ENCODE data around the gene RESP18. TPM values are rescaled to one million over a fixed set of nuclear protein-coding genes. Genes with fewer than 3 reads are reported as not detected.
A peak's percentile ranks its signal among the peaks of the same experiment; 100 is the strongest.

The RESP18 gene
- total RNA-seq, 1 experiment from 2014 or later, result not detected

DNA sequence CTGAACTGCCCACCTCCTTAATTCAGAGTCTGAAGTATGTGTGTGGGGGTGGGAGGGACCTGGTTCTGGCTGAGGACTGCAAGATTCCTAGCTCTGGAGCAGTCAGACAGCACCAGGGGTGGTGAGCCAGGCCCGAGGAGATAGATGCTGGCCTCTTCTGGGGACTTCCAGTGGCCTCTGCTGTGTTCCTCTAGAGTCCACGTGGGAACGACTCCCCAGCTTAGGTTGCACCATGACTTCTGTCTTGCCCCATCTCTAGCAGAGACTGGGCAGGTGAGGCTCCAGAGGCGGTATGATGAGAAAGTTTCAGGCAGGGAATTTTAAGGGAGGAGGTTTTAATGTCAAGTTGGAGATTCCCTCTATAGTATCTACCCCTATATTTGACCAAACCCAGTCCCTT lies 22.0 kb upstream of the RESP18 start:
- in situ Hi-C loops (cut with HindIII; ENCODE audit: low pct_unique_long_range_greater_than_20kb, low sequenced_read_pairs), result no loop called here
- no peak for TF ChIP-seq REST (IDR thresholded peaks at IDR 0.05; ENCODE audit: insufficient read depth in 1 of 2, low read depth in 2 of 2, low read length in 1 of 2)
- TF ChIP-seq TCF7L2 (IDR thresholded peaks at IDR 0.05; ENCODE audit: low read depth, low read length), result no peak
- TF ChIP-seq, protein P1, sequence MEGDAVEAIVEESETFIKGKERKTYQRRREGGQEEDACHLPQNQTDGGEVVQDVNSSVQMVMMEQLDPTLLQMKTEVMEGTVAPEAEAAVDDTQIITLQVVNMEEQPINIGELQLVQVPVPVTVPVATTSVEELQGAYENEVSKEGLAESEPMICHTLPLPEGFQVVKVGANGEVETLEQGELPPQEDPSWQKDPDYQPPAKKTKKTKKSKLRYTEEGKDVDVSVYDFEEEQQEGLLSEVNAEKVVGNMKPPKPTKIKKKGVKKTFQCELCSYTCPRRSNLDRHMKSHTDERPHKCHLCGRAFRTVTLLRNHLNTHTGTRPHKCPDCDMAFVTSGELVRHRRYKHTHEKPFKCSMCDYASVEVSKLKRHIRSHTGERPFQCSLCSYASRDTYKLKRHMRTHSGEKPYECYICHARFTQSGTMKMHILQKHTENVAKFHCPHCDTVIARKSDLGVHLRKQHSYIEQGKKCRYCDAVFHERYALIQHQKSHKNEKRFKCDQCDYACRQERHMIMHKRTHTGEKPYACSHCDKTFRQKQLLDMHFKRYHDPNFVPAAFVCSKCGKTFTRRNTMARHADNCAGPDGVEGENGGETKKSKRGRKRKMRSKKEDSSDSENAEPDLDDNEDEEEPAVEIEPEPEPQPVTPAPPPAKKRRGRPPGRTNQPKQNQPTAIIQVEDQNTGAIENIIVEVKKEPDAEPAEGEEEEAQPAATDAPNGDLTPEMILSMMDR (IDR thresholded peaks at IDR 0.05), result no peak
- no peak for TF ChIP-seq SIN3A (IDR thresholded peaks at IDR 0.05; ENCODE audit: borderline replicate concordance, insufficient read depth, low read depth, low read length)
- no peak for TF ChIP-seq POLR2AphosphoS5 (IDR thresholded peaks at IDR 0.05; ENCODE audit: low read depth, low read length)
- DNase-seq (ENCODE audit: low read depth, low spot score) (no peak), ATAC-seq (no peak)
- no peaks in the 10 kb centered on the region for H3K9me3 ChIP-seq (ENCODE audit: control insufficient read depth, insufficient read depth, low read depth, low read length)
- no peak overlapping the region for H3K4me3 ChIP-seq (ENCODE audit: low read depth in 2 of 2, low read length in 2 of 2)
- no peaks in the 10 kb centered on the region; the same call in 1 of the 2 replicates for H3K27me3 ChIP-seq (ENCODE audit: control insufficient read depth, insufficient read depth, low read length)
- peak overlapping the region; percentile 6; the same call in 1 of the 2 replicates for H3K27ac ChIP-seq (ENCODE audit: low read length)
- no TSS peak for BruUV-seq (replicated peaks)
- CTCF ChIA-PET, result no interaction called here
- H3K36me3 ChIP-seq (ENCODE audit: control insufficient read depth, insufficient read depth, low read length), result no peaks in the 10 kb centered on the region
- POLR2A ChIA-PET, result no interaction called here
- no peaks in the 10 kb centered on the region; the same call in 1 of the 2 replicates for H3K4me1 ChIP-seq (ENCODE audit: control insufficient read depth, insufficient read depth, low read length)
- intact Hi-C loops (cut with micrococcal nuclease; ENCODE audit: unreplicated experiment), result no loop called here

- CTCF ChIA-PET, result interaction anchor here (0.5 kb wide), 1 partner anchor 36 kb away, joined by 6 read pairs; no protein-coding TSS in a partner anchor
- POLR2A ChIA-PET, result no interaction called here
- TF ChIP-seq REST (IDR thresholded peaks at IDR 0.05; ENCODE audit: insufficient read depth in 1 of 2, low read depth in 2 of 2, low read length in 1 of 2) (no peak), POLR2AphosphoS5 (IDR thresholded peaks at IDR 0.05; ENCODE audit: low read depth, low read length) (no peak), TCF7L2 (IDR thresholded peaks at IDR 0.05; ENCODE audit: low read depth, low read length) (no peak), SIN3A (IDR thresholded peaks at IDR 0.05; ENCODE audit: borderline replicate concordance, insufficient read depth, low read depth, low read length) (no peak)
- TF ChIP-seq, protein P1 (IDR thresholded peaks at IDR 0.05), result no peak
- Histone ChIP-seq H3K4me3 (ENCODE audit: low read depth in 2 of 2, low read length in 2 of 2) (no peak overlapping the region), H3K4me1 (ENCODE audit: control insufficient read depth, insufficient read depth, low read length) (no peaks in the 10 kb centered on the region; the same call in 1 of the 2 replicates), H3K27me3 (ENCODE audit: control insufficient read depth, insufficient read depth, low read length) (no peaks in the 10 kb centered on the region; the same call in 1 of the 2 replicates), H3K9me3 (ENCODE audit: control insufficient read depth, insufficient read depth, low read depth, low read length) (no peaks in the 10 kb centered on the region), H3K36me3 (ENCODE audit: control insufficient read depth, insufficient read depth, low read length) (no peaks in the 10 kb centered on the region), H3K27ac (ENCODE audit: low read length) (no peak overlapping the region)
- DNase-seq (ENCODE audit: low read depth, low spot score) (no peak), ATAC-seq (no peak)
- in situ Hi-C loops (cut with HindIII; ENCODE audit: low pct_unique_long_range_greater_than_20kb, low sequenced_read_pairs), result no loop called here
- intact Hi-C loops (cut with micrococcal nuclease; ENCODE audit: unreplicated experiment), result no loop called here
- no TSS peak for BruUV-seq (replicated peaks)
Measured at GRCh38 chr2:219353129-219353528, 20.6 kb upstream of the RESP18 start.
